T-cell (primary cell): ENCODE results near the gene ST3GAL2. TPM values are rescaled to one million over a fixed set of nuclear protein-coding genes. Genes with fewer than 3 reads are reported as not detected.

Source experiments
- ATAC-seq, 4 experiments: fragments of 200-7000 bp in 3 of 4; fragments of 150-1000 bp in 1 of 4; cut with Tn5 transposase; replicated peaks in 1 of 4; 1 replicate in 3 of 4; 2 replicates in 1 of 4; pipeline ENCODE4 v1.10.0; 2021; ENCODE audit warnings: moderate library complexity in 3 of 4, mild to moderate bottlenecking in 2 of 4, moderate number of reproducible peaks in 1 of 4
- CTCF ChIA-PET, 2 donors: fragments of 300-600 bp; sonication (Branson Sonifier 250); formaldehyde crosslinking; loops; one replicate each; lab custom pipeline; 2022; ENCODE audit warnings: antibody characterized with exemption in 2 of 2; lab: Charles Lee
- POLR2A ChIA-PET, 2 donors: fragments of 300-600 bp; sonication (Branson Sonifier 250); formaldehyde crosslinking; loops; one replicate each; lab custom pipeline; 2022; ENCODE audit warnings: antibody characterized with exemption in 2 of 2; lab: Charles Lee
- DNase-seq, 35 experiments: peaks; one replicate each; pipeline versions ENCODE4 v3.0.0 to v3.0.0-alpha.2; 2013 to 2023
- H3K27ac ChIP-seq: one replicate; pipeline ENCODE4 v1.5.1; 2013; ENCODE audit warnings: low read length
- H3K27me3 ChIP-seq, 2 experiments: replicated peaks in 1 of 2; 1 replicate in 1 of 2; 2 replicates in 1 of 2; pipeline versions ENCODE4 v1.6.1 to v1.7.0; 2013; ENCODE audit warnings: low read length in 1 of 2, mixed read lengths in 1 of 2; ENCODE audit not compliant: control insufficient read depth in 2 of 2, insufficient read depth in 2 of 2; ENCODE audit errors: extremely low read depth in 1 of 2
- H3K36me3 ChIP-seq, 2 donors: 1 replicate in 1 of 2; 2 replicates in 1 of 2; pipeline versions ENCODE4 v1.6.1 to v1.7.0; 2013; ENCODE audit warnings: low read length in 1 of 2; ENCODE audit not compliant: control insufficient read depth in 2 of 2, insufficient read depth in 1 of 2; ENCODE audit errors: extremely low read depth in 1 of 2
- H3K4me1 ChIP-seq, 2 experiments: 1 replicate in 1 of 2; 2 replicates in 1 of 2; pipeline versions ENCODE4 v1.6.1 to v1.7.0; 2013; ENCODE audit warnings: low read length in 2 of 2, mixed read lengths in 1 of 2; ENCODE audit not compliant: insufficient read depth in 2 of 2, control insufficient read depth in 1 of 2; ENCODE audit errors: extremely low read depth in 1 of 2
- H3K4me3 ChIP-seq, 2 donors: 1 replicate in 1 of 2; 2 replicates in 1 of 2; pipeline versions ENCODE4 v1.5.1 to v1.7.0; 2013; ENCODE audit warnings: mild to moderate bottlenecking in 2 of 2, low read length in 1 of 2, moderate library complexity in 1 of 2; ENCODE audit not compliant: control insufficient read depth in 1 of 2; ENCODE audit errors: extremely low read depth in 1 of 2
- H3K9me3 ChIP-seq: 2 replicates; pipeline ENCODE4 v1.7.0; 2013
- H3K27ac Mint-ChIP-seq, 2 donors: one replicate each; pipeline ENCODE4 v1.8.0; 2020 to 2021; ENCODE audit warnings: mild to moderate bottlenecking in 2 of 2, mixed read lengths in 2 of 2
- H3K27me3 Mint-ChIP-seq, 2 donors: one replicate each; pipeline ENCODE4 v1.8.0; 2021 to 2022; ENCODE audit warnings: mixed read lengths in 2 of 2
- H3K36me3 Mint-ChIP-seq: one replicate; pipeline ENCODE4 v1.8.0; 2021; ENCODE audit warnings: mixed read lengths
- H3K4me1 Mint-ChIP-seq, 3 donors: one replicate each; pipeline ENCODE4 v1.8.0; 2020 to 2022; ENCODE audit warnings: mixed read lengths in 3 of 3, mild to moderate bottlenecking in 1 of 3
- H3K4me3 Mint-ChIP-seq, 3 donors: one replicate each; pipeline ENCODE4 v1.8.0; 2020 to 2022; ENCODE audit warnings: mild to moderate bottlenecking in 3 of 3, mixed read lengths in 3 of 3, moderate library complexity in 3 of 3
- H3K9me3 Mint-ChIP-seq, 3 donors: one replicate each; pipeline ENCODE4 v1.8.0; 2020 to 2022; ENCODE audit warnings: mixed read lengths in 3 of 3
- WGBS: methylation state at CpG from one replicate; pipeline ENCODE4 v1.1.5; 2013; ENCODE audit warnings: missing lambda C conversion rate; ENCODE audit not compliant: insufficient coverage; 5-methylcytosine and 5-hydroxymethylcytosine counted together
- total RNA-seq, 35 experiments: library from RNA in 6 of 35; stranded (reverse) in 6 of 35; fragments of 120-200 nt in 1 of 35; gene quantifications; one replicate each; pipeline versions ENCODE4 v1.2.1 to v1.2.4 and lab custom pipeline; 2013 to 2026

ST3GAL2 gene
- total RNA-seq, 5 donors from 2014 or later (not counting 1 experiment from before 2014, with no cell fraction given) = 18.9 to 35.1 (median 30.2) TPM

DNA sequence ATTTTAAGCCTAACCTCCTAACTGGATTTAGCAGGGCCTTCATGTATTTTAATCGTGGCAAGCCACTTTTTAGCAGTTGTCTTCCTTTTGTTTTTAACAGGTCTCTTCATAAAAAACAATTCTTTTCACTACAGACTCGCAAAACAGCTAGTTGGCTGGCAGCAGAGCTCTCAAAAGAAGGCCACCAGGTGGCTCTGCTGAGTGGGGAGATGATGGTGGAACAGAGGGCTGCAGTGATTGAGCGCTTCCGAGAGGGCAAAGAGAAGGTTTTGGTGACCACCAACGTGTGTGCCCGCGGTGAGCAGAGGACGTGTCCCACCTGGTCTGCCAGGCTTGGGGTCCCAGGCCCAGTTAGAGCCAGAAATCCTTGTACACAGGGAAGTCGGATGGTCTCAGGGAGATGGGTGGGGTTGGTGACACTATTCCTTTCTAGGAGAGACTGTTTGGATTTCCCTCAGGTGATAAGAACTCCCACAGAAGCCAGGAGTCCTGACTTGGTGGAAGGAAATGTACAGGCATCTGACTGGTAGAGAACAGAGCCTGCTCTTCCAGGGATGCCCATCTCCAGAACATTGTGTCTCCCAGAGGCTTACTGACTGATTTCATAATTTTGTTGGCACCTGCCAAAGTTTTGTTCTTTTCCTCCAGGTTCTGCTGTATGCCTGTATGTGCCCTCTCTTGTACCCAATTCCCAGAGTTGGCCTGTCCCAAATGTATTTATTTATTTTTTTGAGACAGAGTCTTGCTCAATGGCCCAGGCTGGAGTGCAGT lies 107.1 kb downstream of the ST3GAL2 start:
- 72% methylated on average over 7 of the region's 9 CpGs for WGBS
- POLR2A ChIA-PET = no interaction called here
- peak in 3 of 4 experiments; percentile 44 to 50 (median 49) for ATAC-seq

GRCh38 chr16:70331091-70331490 lies 107.8 kb downstream of the ST3GAL2 start:
- Mint-ChIP-seq H3K4me1 (no peaks in the 10 kb centered on the region), H3K27me3 (no peaks in the 10 kb centered on the region), H3K4me3 (no peak overlapping the region), H3K27ac (no peak overlapping the region), H3K36me3 (peaks cover 38% of the 10 kb centered on the region), H3K9me3 (no peaks in the 10 kb centered on the region)
- ChIA-PET CTCF (interaction anchor here in 1 of 2 donors (0.9 to 1.2 kb wide), 2 partner anchors 323 to 440 kb away, joined by 3 to 4 read pairs; no protein-coding TSS in a partner anchor), POLR2A (no interaction called here)
- WGBS = no CpG with 5 or more reads among the region's 1 CpG
- Histone ChIP-seq H3K27ac (no peak overlapping the region), H3K36me3 (peaks cover 12 to 47% of the 10 kb centered on the region in 2 donors), H3K9me3 (no peaks in the 10 kb centered on the region), H3K4me3 (no peak overlapping the region), H3K4me1 (no peaks in the 10 kb centered on the region), H3K27me3 (no peaks in the 10 kb centered on the region)
- ATAC-seq = no peak
- DNase-seq = no peak

More for the DNA sequence above, 107.1 kb downstream of the ST3GAL2 start:
- Mint-ChIP-seq H3K36me3 (peaks cover 38% of the 10 kb centered on the region), H3K27me3 (no peaks in the 10 kb centered on the region), H3K27ac (peak overlapping the region in 1 of 2 donors; percentile 7), H3K4me3 (no peak overlapping the region), H3K4me1 (no peaks in the 10 kb centered on the region), H3K9me3 (no peaks in the 10 kb centered on the region)
- Histone ChIP-seq H3K4me3 (no peak overlapping the region), H3K36me3 (peaks cover 12 to 45% of the 10 kb centered on the region in 2 donors), H3K27me3 (no peaks in the 10 kb centered on the region), H3K27ac (no peak overlapping the region), H3K4me1 (no peaks in the 10 kb centered on the region), H3K9me3 (no peaks in the 10 kb centered on the region)
- CTCF ChIA-PET = interaction anchor here in 1 of 2 donors (0.9 to 1.2 kb wide), 2 partner anchors 323 to 440 kb away, joined by 3 to 4 read pairs; no protein-coding TSS in a partner anchor
- DNase-seq = peak in 14 of 35 experiments; percentile 1 to 20 (median 8)

Other genes starting within 250 kb of the ST3GAL2 start
- gene EXOSC6, start 187.2 kb downstream of the ST3GAL2 start, total RNA-seq = 10 to 100 TPM; 32.0 to 35.7 (median 35.4) TPM
- gene AARS1, start 149.6 kb downstream of the ST3GAL2 start, total RNA-seq = 100 to 1,000 TPM in 3 of 5 donors, 10 to 100 TPM in 2; 23.6 to 131 (median 117) TPM
- gene DDX19B, start 139.9 kb downstream of the ST3GAL2 start, total RNA-seq = 10 to 100 TPM; 26.4 to 37.4 (median 33.2) TPM
- 10 to 100 TPM; 41.8 to 56.4 (median 49.4) TPM for gene DDX19A, start 92.2 kb downstream of the ST3GAL2 start, total RNA-seq
- gene FCSK, start 15.5 kb upstream of the ST3GAL2 start, total RNA-seq = 10 to 100 TPM; 28.7 to 43.4 (median 37.9) TPM
- 10 to 100 TPM; 49.5 to 70.6 (median 60.6) TPM for gene COG4, start 84.5 kb upstream of the ST3GAL2 start, total RNA-seq
- gene SF3B3, start 84.7 kb upstream of the ST3GAL2 start, total RNA-seq = 100 to 1,000 TPM; 202 to 291 (median 264) TPM
- gene IL34, start 207.5 kb upstream of the ST3GAL2 start, total RNA-seq = under 1 TPM in 3 of 5 donors, not detected in 2; 0.20 to 0.53 (median 0.45) TPM
- 1 to 10 TPM; 2.2 to 7.1 (median 5.1) TPM for gene MTSS2, start 247.0 kb upstream of the ST3GAL2 start, total RNA-seq